GM21723 (cell line): ENCODE results near the gene MOBP.
"Not testable (repeated sequence)": the region's sequence is repeated elsewhere in the genome, so short reads cannot be mapped to it uniquely, and the experiment has no call there.

Source experiments
- ATAC-seq: cut with Tn5 transposase; IDR thresholded peaks from one replicate; pipeline ENCODE4 v1.9.1; 2021; ENCODE audit warnings: mild to moderate bottlenecking, moderate library complexity; ENCODE audit not compliant: unreplicated experiment

Gene MOBP

DNA sequence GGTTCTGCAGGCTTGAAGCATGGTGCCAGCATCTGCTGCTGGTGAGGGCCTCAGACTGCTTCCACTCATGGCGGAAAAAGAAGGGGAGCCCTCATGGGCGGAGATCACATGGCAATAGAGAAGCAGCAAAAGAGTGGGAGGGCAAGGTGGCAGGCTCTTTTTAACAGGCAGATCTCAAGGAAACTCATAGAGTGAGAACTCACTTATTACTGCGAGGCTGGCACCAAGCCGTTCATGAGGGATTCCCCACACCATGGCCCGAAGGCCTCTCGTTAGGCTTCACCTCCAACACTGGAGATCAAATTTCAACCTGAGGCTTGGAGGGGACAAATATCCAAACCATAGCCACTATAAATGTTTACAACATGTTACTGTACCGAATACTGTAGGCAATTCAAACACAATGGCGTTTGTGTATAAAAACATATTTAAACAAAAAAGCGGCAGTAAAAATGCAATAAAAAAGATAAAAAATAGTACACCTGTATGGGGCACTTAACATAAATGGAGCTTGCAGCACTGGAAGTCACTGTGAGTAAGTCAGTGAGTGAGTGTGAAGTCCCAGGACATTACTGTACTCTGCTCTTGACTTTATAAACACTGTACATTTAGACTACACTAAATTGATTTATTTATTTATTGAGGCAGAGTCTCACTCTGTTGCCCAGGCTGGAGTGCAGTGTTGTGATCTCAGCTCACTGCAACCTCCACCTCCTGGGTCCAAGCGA lies 18.8 kb upstream of the MOBP start:
- ATAC-seq, result no peak

DNA sequence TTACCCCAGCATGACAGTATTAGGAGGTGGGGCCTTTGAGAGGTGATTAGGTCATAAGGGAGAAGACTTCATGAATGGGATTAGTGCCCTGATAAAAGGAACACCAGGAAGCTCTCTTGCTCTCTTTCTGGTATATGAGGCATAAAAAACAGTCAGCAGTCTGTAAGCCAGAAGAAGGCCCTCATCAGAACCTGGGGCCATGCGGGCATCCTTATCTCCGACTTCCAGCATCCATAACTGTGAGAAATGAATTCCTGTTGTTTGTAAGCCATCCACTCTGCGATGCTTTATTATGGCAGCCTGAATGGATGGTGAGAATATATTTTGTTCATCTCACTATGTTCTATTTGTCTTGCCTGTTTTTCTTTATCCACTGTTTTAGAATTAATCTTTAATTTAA lies 17.7 kb upstream of the MOBP start:
- no peak for ATAC-seq

DNA sequence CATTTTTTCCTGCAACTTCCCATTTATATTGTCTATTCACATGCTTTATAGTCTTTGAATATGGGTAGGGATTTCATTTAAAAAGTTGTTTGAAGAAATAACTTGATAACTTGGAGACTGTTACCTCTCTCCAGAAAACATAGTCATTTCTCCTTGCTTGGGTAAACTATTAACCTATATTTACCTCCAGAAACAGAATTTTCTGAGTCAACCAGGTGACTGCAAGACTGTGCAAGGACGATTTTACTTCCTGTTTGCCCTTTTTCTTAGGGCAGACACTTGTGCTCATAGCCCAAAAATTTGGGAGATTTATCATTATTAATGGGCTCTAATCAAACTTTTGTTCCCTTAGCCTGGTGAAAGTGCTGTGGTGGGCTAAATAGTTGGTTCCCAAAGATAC lies 14.3 kb upstream of the MOBP start:
- no peak for ATAC-seq

DNA sequence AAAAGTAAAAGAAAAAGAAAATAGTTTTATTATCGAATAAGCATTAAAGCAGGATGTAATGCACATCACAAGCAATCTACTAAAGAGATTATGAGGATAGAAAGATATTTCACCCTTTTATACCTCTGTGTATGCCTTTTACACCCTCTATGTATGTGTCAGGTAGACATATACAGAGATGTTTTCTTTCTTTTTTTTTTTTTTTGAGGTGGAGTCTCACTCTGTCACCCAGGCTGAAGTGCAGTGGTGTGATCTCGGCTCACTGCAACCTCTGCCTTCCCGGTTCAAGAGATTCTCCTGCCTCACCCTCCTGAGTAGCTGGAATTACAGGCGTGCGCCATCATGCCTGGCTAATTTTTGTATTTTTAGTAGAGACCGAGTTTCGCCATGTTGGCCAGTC lies 13.6 kb upstream of the MOBP start:
- not testable (repeated sequence) for ATAC-seq

DNA sequence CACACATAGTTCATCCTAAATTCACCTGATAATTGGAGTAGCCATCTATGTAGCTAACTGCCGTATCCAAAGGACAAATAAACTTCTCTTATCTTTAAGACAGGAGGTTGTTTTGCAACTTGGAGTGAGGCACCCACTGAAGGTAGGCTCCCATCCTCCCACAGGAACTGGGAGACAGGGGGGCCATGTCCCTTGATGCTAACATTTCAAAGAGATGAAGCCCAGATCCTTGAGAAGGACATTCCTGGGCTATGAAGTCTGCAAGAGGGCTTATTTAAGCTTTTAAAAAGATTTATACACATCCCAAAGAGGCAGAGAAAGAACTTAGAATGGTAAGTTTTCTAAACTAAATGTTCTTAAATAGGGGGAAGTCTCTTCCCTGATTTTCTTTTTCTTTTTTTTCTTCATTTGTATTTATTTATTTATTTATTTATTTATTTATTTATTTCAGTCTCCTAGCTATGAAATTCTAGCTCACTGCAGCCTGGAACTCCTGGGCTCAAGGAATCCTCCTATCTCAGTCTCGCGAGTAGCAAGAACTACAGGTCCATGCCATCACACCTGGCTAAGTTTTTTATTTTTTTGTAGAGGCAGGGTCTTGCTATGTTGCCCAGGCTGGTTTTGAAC lies 12.8 kb upstream of the MOBP start:
- no peak for ATAC-seq

DNA sequence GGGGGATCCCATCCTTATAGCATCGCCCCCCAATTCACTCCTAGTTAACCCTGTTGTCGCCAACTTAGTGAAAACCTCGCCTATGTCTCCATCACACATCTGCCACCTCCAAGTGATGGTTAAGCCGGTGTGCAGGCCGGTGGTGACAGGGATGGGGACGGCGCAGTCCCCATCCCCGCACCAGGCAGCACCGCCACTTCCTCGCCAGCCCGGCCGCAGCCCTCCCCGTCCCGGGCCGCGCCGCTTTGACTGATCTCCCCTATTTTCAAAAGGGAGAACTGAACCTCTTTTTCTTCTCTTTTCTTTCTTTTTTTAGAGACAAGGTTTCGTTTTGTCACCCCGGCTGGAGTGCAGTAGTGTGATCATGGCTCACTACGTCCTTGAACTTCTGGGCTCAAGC lies 11.3 kb upstream of the MOBP start:
- ATAC-seq, result no peak

DNA sequence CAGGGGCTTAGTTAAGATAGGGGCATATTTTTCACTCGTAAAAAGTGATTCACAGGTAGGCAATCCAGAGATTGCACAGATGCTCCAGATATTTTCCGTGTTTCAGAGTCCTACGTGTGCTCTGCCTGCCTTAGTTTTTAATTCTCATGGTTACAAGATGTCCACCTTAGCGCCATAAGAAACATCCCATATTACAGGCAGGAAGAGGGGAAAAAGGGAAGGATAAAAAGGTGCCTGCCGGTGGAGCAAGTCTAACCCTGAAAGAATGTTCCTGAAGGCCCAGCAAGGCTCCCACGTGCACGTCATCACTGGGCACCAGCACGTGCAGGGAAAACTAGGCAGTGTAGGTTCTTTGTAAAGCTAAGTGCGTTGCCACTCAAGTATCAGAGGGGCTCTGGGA lies 10.1 kb upstream of the MOBP start:
- no peak for ATAC-seq

DNA sequence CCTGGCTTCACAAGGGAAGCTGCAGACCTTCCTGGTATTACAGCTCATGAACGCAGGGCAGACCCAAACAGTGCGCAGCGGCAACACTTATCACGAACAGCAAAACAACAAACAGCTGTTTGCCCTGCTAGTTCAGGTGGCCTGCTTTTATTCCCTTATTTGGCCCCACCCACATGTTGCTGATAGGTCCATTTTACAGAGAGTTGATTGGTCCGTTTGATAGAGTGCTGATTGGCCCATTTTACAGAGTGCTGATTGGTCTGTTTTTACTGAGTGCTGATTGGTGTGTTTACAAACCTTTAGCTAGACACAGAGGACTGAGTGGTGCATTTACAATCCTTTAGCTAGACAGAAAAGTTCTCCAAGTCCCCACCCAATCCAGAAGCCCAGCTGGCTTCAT lies 8.9 kb upstream of the MOBP start:
- ATAC-seq, result not testable (repeated sequence)

DNA sequence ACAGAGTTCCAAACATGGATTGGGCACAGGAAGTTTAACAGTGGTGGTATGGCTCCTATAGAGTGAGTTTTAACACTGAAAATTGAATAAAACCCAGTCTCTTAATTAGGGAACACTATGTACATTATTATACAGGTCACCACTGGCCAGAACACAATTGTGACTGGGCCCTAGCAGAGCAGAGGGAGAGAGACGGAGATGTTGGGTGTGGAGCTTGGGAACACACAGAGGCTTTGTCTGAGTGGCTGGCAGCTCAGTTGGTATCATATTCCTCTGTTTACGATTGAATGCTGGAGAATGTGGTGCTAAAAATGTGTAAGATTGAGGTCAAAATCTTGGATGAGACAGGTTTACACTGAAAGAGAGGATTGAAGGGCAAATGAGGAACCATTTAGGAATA lies 6.8 kb upstream of the MOBP start:
- no peak for ATAC-seq

DNA sequence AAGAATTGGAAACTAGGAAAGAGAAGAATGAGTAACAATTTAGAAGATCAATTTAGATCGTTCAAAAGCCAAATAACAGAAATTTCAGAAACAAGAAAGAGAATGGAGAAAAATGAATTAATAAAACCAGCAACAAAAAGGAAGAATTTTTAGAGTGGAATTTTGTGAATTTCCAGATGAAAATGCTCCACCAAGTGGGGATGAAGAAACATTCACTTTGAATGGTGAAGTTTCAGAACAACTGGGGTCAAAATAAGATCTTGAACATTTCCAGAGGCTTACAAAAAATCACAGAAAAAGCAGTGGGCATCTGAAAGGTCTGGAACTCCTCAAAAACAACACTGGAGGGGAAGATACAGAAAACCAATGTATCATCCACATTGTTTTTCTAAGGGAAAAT lies 4.2 kb upstream of the MOBP start:
- no peak for ATAC-seq

- ATAC-seq, result no peak
Observed at GRCh38 chr3:39466988-39467387, 492 bp upstream of the MOBP start.

GRCh38 chr3:39468108-39468436 lies 592 bp downstream of the MOBP start:
- no peak for ATAC-seq

- no peak for ATAC-seq
Observed at GRCh38 chr3:39469258-39469657, 1.8 kb downstream of the MOBP start.

GRCh38 chr3:39469945-39470344 lies 2.5 kb downstream of the MOBP start:
- ATAC-seq, result no peak

- no peak for ATAC-seq
Observed at GRCh38 chr3:39471652-39472051, 4.2 kb downstream of the MOBP start.

GRCh38 chr3:39473452-39474125 lies 6.1 kb downstream of the MOBP start:
- ATAC-seq, result no peak

DNA sequence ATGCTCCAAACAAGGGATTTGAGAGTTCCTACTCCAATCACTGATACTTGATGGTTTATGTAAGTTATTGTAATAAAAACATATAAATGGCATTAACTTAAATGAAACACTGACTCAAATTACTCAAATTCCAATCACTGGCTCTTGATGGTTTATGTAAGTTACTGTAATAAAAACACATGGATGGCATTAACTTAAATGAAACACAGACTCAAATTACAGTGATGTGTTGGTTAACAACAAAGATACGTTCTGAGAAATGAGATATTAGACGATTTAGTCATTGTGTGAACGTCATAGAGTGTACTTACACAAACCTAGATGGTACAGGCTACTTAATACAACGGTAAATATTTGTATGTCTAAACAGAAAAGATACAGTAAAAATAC lies 6.6 kb downstream of the MOBP start:
- no peak for ATAC-seq

DNA sequence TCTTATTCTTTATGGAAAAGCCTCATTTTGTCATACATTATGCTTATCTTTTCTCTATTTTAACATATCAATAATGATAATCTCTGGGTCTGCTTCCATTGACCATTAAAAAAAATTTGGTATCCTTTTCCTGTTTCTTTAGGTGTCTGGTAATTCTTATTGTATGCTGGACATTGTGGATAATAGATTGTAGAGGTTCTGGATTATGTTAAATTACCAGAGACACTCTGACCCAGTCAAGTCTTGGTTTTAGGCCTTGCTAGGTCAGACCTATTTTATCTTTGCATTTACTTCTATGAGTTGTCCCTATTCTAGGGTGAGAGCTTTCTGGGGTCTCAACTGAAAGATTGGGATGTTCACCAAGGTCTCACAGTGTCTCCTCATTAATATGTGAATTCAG lies 9.3 kb downstream of the MOBP start:
- ATAC-seq, result no peak

DNA sequence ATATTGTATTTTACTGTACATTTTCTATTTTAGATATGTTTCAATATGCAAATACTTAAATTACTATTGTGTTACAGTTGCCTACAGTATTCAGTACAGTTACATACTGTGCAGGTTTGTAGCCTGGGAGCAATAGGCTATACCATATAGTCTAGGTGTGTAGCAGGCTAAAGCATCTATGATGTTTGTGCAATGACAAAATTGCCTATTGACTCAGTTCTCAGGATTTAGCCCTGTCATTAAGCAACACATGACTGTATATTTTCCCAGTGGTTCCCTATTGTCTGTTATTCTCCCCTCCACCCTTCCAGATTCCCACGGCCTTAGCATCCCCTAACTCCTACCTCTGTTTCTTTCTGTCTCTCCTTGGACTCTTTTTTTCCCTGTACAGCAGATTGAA lies 10.7 kb downstream of the MOBP start:
- no peak for ATAC-seq

DNA sequence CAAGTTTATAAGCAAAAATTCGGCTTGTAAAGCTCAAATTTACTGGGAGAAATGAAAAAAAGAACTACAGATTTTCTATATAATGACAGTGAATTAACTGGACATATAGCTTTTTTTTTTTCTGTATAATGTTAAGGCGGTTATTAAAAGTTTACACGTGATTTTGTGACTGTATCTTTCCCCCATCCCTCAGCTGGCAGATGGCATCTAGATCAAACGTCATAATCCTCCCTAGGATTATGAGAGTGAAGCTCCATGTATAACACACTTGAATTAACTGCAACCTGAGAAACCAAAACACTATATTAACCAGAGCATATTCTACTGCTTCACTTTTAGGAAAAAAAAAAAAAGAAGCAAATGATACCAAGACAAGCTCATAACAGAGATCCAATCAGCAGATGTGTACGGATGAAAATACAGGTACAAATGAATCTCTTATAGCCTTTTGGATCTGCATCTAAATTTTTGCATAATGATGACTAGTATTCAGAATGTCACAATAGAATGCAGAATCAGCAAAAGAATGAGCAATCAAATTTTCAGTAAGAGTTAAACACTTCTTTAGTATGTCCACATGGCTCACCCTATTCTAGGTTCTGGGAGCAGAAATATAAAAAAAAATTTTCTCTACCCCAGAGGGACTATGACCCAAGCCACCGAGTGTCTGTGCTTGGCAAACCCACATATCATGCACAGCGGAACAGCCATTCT lies 12.4 kb downstream of the MOBP start:
- no peak for ATAC-seq

GRCh38 chr3:39485547-39485946 lies 18.1 kb downstream of the MOBP start:
- ATAC-seq, result no peak

DNA sequence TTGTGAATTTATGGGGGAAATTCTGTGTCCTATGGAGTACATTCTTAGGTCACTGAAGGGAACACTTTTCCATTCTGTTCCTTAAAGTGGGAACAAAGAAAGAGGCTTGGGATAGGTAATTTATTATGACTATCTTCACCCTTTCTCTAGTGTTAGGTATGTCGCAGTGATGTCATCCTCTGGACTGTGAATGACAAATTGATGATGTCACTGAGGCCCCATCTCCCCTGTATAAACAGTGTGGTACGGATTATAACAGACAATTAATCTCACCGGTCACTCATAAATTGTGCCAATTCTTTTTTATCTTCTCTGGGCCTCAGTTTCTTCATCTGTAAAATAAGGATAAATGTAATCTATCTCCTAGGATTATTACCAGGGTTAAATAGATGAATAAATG lies 23.5 kb downstream of the MOBP start:
- ATAC-seq, result no peak
